ENCODE measurements around the gene LTN1. TPM values are rescaled to one million over a fixed set of nuclear protein-coding genes. Genes with fewer than 3 reads are reported as not detected.

LTN1 gene
- total and polyA plus RNA-seq, 2 donors (not counting 1 experiment from before 2014, with no cell fraction given): 6.6 to 30.1 TPM

DNA sequence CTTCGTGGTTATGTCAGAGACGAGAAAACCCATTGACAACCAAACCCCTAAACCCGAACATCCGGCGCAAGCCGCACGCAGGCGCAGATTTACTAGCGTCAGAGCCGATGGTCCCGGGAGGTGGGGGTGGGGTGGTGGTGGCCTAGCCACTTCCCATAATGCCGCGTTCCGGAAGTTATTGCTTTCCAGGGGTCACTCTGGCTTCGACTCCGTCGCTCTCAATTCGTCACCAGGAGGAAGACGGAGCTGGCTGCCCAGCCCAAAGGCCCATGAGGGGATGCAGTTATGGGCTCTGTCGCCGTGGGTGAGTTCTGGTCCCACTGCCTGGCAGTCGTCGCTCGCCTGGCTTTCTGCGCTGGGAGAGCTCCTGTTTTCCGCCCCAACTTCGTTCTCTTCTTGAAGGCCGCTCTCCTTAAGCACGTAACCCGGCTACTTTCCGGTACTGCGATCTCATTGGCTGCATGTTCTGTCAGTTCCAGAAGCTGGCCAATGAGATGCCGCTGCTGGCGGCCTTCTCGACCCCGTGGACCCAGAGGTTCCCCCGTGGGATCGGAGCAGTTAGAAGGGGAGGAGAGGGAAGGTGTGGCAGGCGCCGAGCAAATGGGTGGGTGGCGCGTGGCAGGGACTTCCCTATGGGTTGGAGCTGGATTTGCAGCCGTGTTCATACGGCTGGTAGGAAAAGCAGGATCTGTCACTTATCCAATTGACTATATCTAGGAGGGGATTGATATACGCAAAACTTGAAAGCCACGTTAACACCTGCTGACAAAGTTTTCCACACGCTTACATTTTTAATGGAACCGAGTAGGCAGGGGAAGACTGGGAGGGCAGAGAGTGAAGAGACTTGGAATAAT lies 32.0 kb upstream of the LTN1 start, which contains the start of gene USP16:
Gene USP16 (plus strand): TSS at position 195 of the 854 bp plus-strand sequence. CDS start 3,246 bp downstream, outside the sequence.
- Histone ChIP-seq H3K36me3 (replicated peaks in 1 of 2; ENCODE audit: control extremely low read depth in 1 of 2, control insufficient read depth in 1 of 2, extremely low read depth in 1 of 2, insufficient read depth in 2 of 2, low read length in 1 of 2) (peaks cover 0 to 8% of the 10 kb centered on the region in 2 experiments), H3K27ac (ENCODE audit: low read length in 2 of 2) (peak within 1 kb of the TSS; percentile 97 to 98), H3K4me1 (ENCODE audit: control insufficient read depth in 2 of 2, insufficient read depth in 2 of 2, low read length in 2 of 2) (peaks cover 16 to 17% of the 10 kb centered on the region in 2 donors), H2AFZ (ENCODE audit: insufficient read depth, low read depth, low read length, poor library complexity, severe bottlenecking) (peak within 1 kb of the TSS; percentile 78), H3K9me3 (ENCODE audit: control extremely low read depth in 1 of 3, control insufficient read depth in 2 of 3, insufficient read depth in 1 of 3, low read length in 2 of 3) (peaks cover 0 to 4% (median 0%) of the 10 kb centered on the region in 3 donors), H3K79me2 (ENCODE audit: control insufficient read depth, insufficient read depth, low read length) (peaks cover 55% of the 10 kb centered on the region), H3K9ac (ENCODE audit: low read length) (peak within 1 kb of the TSS; percentile 86), H4K20me1 (ENCODE audit: control insufficient read depth, insufficient read depth, low read length, poor library complexity, severe bottlenecking) (peaks cover 8% of the 10 kb centered on the region), H3K4me3 (ENCODE audit: control extremely low read depth in 1 of 5, extremely low read depth in 1 of 5, insufficient read depth in 1 of 5, low read depth in 2 of 5, low read length in 4 of 5) (peak within 1 kb of the TSS; percentile 58 to 90 (median 74)), H3K27me3 (replicated peaks in 1 of 4; ENCODE audit: control extremely low read depth in 1 of 4, control insufficient read depth in 3 of 4, insufficient read depth in 4 of 4, low read length in 3 of 4) (no peaks in the 10 kb centered on the region), H3K4me2 (replicated peaks; ENCODE audit: low read depth, low read length, poor library complexity, severe bottlenecking) (peak within 1 kb of the TSS; percentile 79)
- peak; percentile 99 for DNase-seq
- Mint-ChIP-seq H3K4me3 (peak within 1 kb of the TSS; percentile 95), H3K27ac (peak within 1 kb of the TSS; percentile 99), H3K27me3 (no peaks in the 10 kb centered on the region), H3K4me1 (peaks cover 40% of the 10 kb centered on the region), H3K9me3 (ENCODE audit: insufficient read depth) (no peaks in the 10 kb centered on the region)
- under 1% methylated on average over 34 of the region's 48 CpGs for WGBS (ENCODE audit: insufficient coverage)
- ChIA-PET CTCF (interaction anchor here (1.1 to 4.0 kb wide), 3 partner anchors 22 to 46 kb away, joined by 5 to 23 read pairs (median 6); partner anchors contain the start of gene LTN1), POLR2A (interaction anchor here (1.0 to 2.4 kb wide), 8 partner anchors 19 to 276 kb away, joined by 3 to 35 read pairs (median 5); partner anchors contain the start of genes CCT8 and LTN1)
- no peak for TF ChIP-seq EZH2 (IDR thresholded peaks at IDR 0.05; ENCODE audit: borderline replicate concordance, insufficient read depth, low read depth, low read length, poor library complexity, severe bottlenecking)
- TF ChIP-seq, protein P1, sequence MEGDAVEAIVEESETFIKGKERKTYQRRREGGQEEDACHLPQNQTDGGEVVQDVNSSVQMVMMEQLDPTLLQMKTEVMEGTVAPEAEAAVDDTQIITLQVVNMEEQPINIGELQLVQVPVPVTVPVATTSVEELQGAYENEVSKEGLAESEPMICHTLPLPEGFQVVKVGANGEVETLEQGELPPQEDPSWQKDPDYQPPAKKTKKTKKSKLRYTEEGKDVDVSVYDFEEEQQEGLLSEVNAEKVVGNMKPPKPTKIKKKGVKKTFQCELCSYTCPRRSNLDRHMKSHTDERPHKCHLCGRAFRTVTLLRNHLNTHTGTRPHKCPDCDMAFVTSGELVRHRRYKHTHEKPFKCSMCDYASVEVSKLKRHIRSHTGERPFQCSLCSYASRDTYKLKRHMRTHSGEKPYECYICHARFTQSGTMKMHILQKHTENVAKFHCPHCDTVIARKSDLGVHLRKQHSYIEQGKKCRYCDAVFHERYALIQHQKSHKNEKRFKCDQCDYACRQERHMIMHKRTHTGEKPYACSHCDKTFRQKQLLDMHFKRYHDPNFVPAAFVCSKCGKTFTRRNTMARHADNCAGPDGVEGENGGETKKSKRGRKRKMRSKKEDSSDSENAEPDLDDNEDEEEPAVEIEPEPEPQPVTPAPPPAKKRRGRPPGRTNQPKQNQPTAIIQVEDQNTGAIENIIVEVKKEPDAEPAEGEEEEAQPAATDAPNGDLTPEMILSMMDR (IDR thresholded peaks at IDR 0.05): no peak
- intact Hi-C loops (cut with micrococcal nuclease): loop anchor here (1.0 kb wide), 4 partner anchors 22 to 276 kb away; partner anchors contain the start of genes CCT8 and LTN1
- ATAC-seq (ENCODE audit: low read depth): peak; percentile 93
